GM23248 (cell line): Measurements from ENCODE around the gene WSB2.

Experiments
- EZH2 ChIP-seq: fragments of 200-600 bp; sonication (generic); IDR thresholded peaks from 2 replicates; pipeline ENCODE4 v1.6.1; 2018; ENCODE audit warnings: antibody characterized with exemption, mild to moderate bottlenecking; ENCODE audit not compliant: insufficient read depth, poor library complexity, severe bottlenecking
- EZH2phosphoT487 ChIP-seq: fragments of 200-600 bp; sonication (generic); IDR thresholded peaks from 2 replicates; pipeline ENCODE4 v1.6.1; 2018; ENCODE audit warnings: antibody characterized with exemption, moderate library complexity, mild to moderate bottlenecking, low read depth; ENCODE audit not compliant: insufficient read depth

GRCh38 chr12:118064608-118065007 is 3.6 kb upstream of the WSB2 start:
- TF ChIP-seq EZH2 (no peak), EZH2phosphoT487 (no peak)
